K562 (cell line): ENCODE measurements around the gene CST7. TPM values are rescaled to one million over a fixed set of nuclear protein-coding genes. Genes with fewer than 3 reads are reported as not detected.

ENCODE experiments used
- ATAC-seq: fragments of 200-7000 bp; cut with Tn5 transposase; 3 replicates; pipeline ENCODE4 v1.9.1; 2020; ENCODE audit warnings: moderate library complexity
- BruUV-seq: library from RNA; stranded (reverse); fragments of 400-500 nt; replicated peaks from 2 replicates; lab custom pipeline; 2021; lab: Mats Ljungman, UMichigan
- CTCF ChIA-PET: fragments of 300-600 bp; formaldehyde crosslinking; extraction: SDS; loops from one replicate; lab custom pipeline; 2021; ENCODE audit warnings: low intra/inter-chr PET ratio; lab: Yijun Ruan, JAX
- POLR2A ChIA-PET: fragments of 300-600, 350-650 bp; sonication (Branson Sonifier 250); formaldehyde crosslinking; extraction: SDS; loops from one replicate; lab custom pipeline; 2021; ENCODE audit warnings: antibody characterized with exemption, inconsistent platforms; lab: Yijun Ruan, JAX
- DNase-seq, 4 experiments: peaks; one replicate each; pipeline versions ENCODE4 v3.0.0 to v3.0.0-alpha.2; 2011 to 2018; ENCODE audit warnings: low spot score in 3 of 4, mixed read lengths in 3 of 4; ENCODE audit errors: extremely low read depth in 1 of 4
- FAIRE-seq: peaks from 2 replicates; lab custom pipeline; 2011; peaks lifted over from hg19 to GRCh38; lab: Jason Lieb, UNC
- H2AFZ ChIP-seq: 2 replicates; pipeline ENCODE4 v1.6.0; 2011; ENCODE audit warnings: low read depth, low read length, control low read depth, inconsistent platforms
- H3K27ac ChIP-seq: fragments of 200-600 bp; 3 replicates; pipeline ENCODE4 v1.8.0; 2011; ENCODE audit warnings: low read depth, mild to moderate bottlenecking, control low read depth, inconsistent platforms, low read length, moderate library complexity, mixed read lengths; ENCODE audit errors: extremely low read depth
- H3K27me3 ChIP-seq, 2 experiments: fragments of 300-600 bp in 1 of 2; 2 replicates in 1 of 2; 3 replicates in 1 of 2; pipeline versions ENCODE4 v1.6.0 to v1.8.0; 2011; ENCODE audit warnings: inconsistent platforms in 2 of 2, low read length in 2 of 2, mild to moderate bottlenecking in 1 of 2, mixed read lengths in 1 of 2, moderate library complexity in 1 of 2; ENCODE audit not compliant: control insufficient read depth in 2 of 2, insufficient read depth in 2 of 2
- H3K36me3 ChIP-seq: fragments of 300-600 bp; 3 replicates; pipeline ENCODE4 v1.8.0; 2011; ENCODE audit warnings: mild to moderate bottlenecking, low read length, inconsistent platforms; ENCODE audit not compliant: control insufficient read depth, insufficient read depth
- H3K4me1 ChIP-seq, 2 experiments: fragments of 200-600 bp in 1 of 2; replicated peaks in 1 of 2; 2 replicates in 1 of 2; 3 replicates in 1 of 2; pipeline versions ENCODE4 v1.5.1 to v1.8.0; 2011; ENCODE audit warnings: inconsistent platforms in 2 of 2, low read length in 2 of 2, mild to moderate bottlenecking in 1 of 2, mixed read lengths in 1 of 2, moderate library complexity in 1 of 2; ENCODE audit not compliant: control insufficient read depth in 2 of 2, insufficient read depth in 2 of 2
- H3K4me2 ChIP-seq: 2 replicates; pipeline ENCODE4 v1.6.1; 2011; ENCODE audit warnings: low read length, control low read depth, inconsistent platforms, mixed read lengths; ENCODE audit not compliant: insufficient read depth
- H3K4me3 ChIP-seq: fragments of 200-600 bp; sonication (generic), shearing (Covaris generic); 2 replicates; pipeline ENCODE4 v1.5.1; 2016; ENCODE audit warnings: control low read depth, inconsistent platforms
- H3K79me2 ChIP-seq: fragments of 200-600 bp; 3 replicates; pipeline ENCODE4 v1.8.0; 2011; ENCODE audit warnings: low read length, inconsistent platforms; ENCODE audit not compliant: control insufficient read depth, insufficient read depth
- H3K9ac ChIP-seq, 2 experiments: 2 replicates each; pipeline versions ENCODE4 v1.6.0 to v1.6.1; 2011; ENCODE audit warnings: low read depth in 2 of 2, low read length in 2 of 2, control low read depth in 1 of 2, inconsistent platforms in 1 of 2, mild to moderate bottlenecking in 1 of 2, mixed read lengths in 1 of 2; ENCODE audit not compliant: insufficient read depth in 1 of 2
- H3K9me1 ChIP-seq: one replicate; pipeline ENCODE4 v1.6.0; 2011; ENCODE audit warnings: inconsistent platforms, mild to moderate bottlenecking, low read length, moderate library complexity; ENCODE audit not compliant: control insufficient read depth, insufficient read depth
- H3K9me3 ChIP-seq: replicated peaks from 2 replicates; pipeline ENCODE4 v1.5.1; 2011; ENCODE audit warnings: low read depth, low read length, inconsistent platforms; ENCODE audit not compliant: control insufficient read depth, insufficient read depth
- H4K20me1 ChIP-seq: replicated peaks from 2 replicates; pipeline ENCODE4 v1.6.1; 2011; ENCODE audit warnings: low read length, inconsistent platforms, mixed read lengths; ENCODE audit not compliant: control insufficient read depth, insufficient read depth
- HDGF ChIP-seq: fragments of 450-650 bp; IDR thresholded peaks from 2 replicates; pipeline ENCODE4 v1.6.1; 2016
- MTA3 ChIP-seq: fragments of 450-650 bp; formaldehyde crosslinking; IDR thresholded peaks from 2 replicates; pipeline ENCODE4 v1.6.1; 2017; ENCODE audit warnings: mild to moderate bottlenecking, borderline replicate concordance
- POLR2G ChIP-seq: fragments of 200-400 bp; formaldehyde crosslinking; IDR thresholded peaks from 2 replicates; pipeline ENCODE4 v1.6.1; 2017; ENCODE audit warnings: low read depth, mild to moderate bottlenecking, antibody characterized with exemption, low read length, moderate library complexity
- POLR3G ChIP-seq: IDR thresholded peaks from 2 replicates; pipeline ENCODE4 v1.6.1; 2011; ENCODE audit not compliant: insufficient read length, insufficient replicate concordance; ENCODE audit errors: extremely low read depth
- RBM15 ChIP-seq: fragments of 200-400 bp; formaldehyde crosslinking; IDR thresholded peaks from 2 replicates; pipeline ENCODE4 v1.6.1; 2018; ENCODE audit warnings: mild to moderate bottlenecking, low read length, moderate library complexity; ENCODE audit not compliant: insufficient read depth
- TAF1 ChIP-seq: IDR thresholded peaks from 2 replicates; pipeline ENCODE4 v1.6.1; 2011; ENCODE audit warnings: mild to moderate bottlenecking, low read length, moderate library complexity; ENCODE audit not compliant: insufficient read depth, control insufficient read depth, severe bottlenecking; ENCODE audit errors: extremely low read depth
- WGBS: fragments of 100-300 bp; shearing (Covaris generic); methylation state at CpG from one replicate; pipeline ENCODE4 v1.1.6; 2016; ENCODE audit warnings: low coverage, mixed read lengths; ENCODE audit not compliant: insufficient coverage; ENCODE audit errors: missing lambda C conversion rate; 5-methylcytosine and 5-hydroxymethylcytosine counted together
- in situ Hi-C: fragments of 300-500 bp; cut with MboI; formaldehyde crosslinking; loops from 4 replicates; pipeline ENCODE4 v1.15.0; 2018; ENCODE audit warnings: inconsistent platforms, mixed read lengths
- intact Hi-C: fragments of 100-400 bp; cut with micrococcal nuclease; formaldehyde crosslinking; loops from 2 replicates; pipeline ENCODE4 v1.14.2; 2022
- polyA plus RNA-seq, 8 experiments: library from polyadenylated mRNA; depleted of rRNA in 4 of 8; stranded (reverse) in 5 of 8; unstranded in 3 of 8; fragments of >200 nt; fragmentation: Nextera tagmentation in 2 of 8; fragmentation: Illumina TruSeq in 1 of 8; extraction: Ambion mirVana in 2 of 8; extraction: Trizol in 1 of 8; gene quantifications; 2 replicates each; pipeline versions ENCODE4 v1.2.1 to v1.2.3, GENCODE V29; 2011 to 2014; ENCODE audit warnings: inconsistent platforms in 1 of 8, missing spikeins in 1 of 8
- total RNA-seq, 7 experiments: library from RNA; depleted of rRNA in 6 of 7; stranded (reverse); fragments of >200 nt in 6 of 7; fragmentation: Illumina TruSeq in 2 of 7; extraction: Trizol in 2 of 7; gene quantifications; 2 replicates each; pipeline versions ENCODE4 v1.2.1 to v1.2.3, GENCODE V29; 2011 to 2021; ENCODE audit warnings: low replicate concordance in 1 of 7

The CST7 gene
- total and polyA plus RNA-seq, 9 of the 15 experiments (the other 6 are each of a cell fraction or from before 2014, with no cell fraction given), result not detected

GRCh38 chr20:24956001-24956841, 7.2 kb downstream of the CST7 start:
- Histone ChIP-seq H2AFZ (no peak overlapping the region), H3K27ac (no peak overlapping the region), H3K27me3 (no peaks in the 10 kb centered on the region; a peak in 1 of 5 replicates), H3K79me2 (no peaks in the 10 kb centered on the region), H3K4me2 (no peak overlapping the region), H3K9me1 (no peaks in the 10 kb centered on the region), H4K20me1 (no peaks in the 10 kb centered on the region), H3K9ac (no peak overlapping the region), H3K4me1 (no peaks in the 10 kb centered on the region), H3K4me3 (no peak overlapping the region), H3K36me3 (no peaks in the 10 kb centered on the region), H3K9me3 (no peaks in the 10 kb centered on the region)
- in situ Hi-C loops (no loop called here), intact Hi-C loops (no loop called here)
- ChIA-PET CTCF (no interaction called here), POLR2A (no interaction called here)
- no peak for ATAC-seq
- BruUV-seq, result no TSS peak
- TF ChIP-seq RBM15 (no peak), TAF1 (no peak), MTA3 (no peak)
- 87% methylated on average over 15 of the region's 22 CpGs for WGBS
- no peak for DNase-seq
- no peak for FAIRE-seq

DNA sequence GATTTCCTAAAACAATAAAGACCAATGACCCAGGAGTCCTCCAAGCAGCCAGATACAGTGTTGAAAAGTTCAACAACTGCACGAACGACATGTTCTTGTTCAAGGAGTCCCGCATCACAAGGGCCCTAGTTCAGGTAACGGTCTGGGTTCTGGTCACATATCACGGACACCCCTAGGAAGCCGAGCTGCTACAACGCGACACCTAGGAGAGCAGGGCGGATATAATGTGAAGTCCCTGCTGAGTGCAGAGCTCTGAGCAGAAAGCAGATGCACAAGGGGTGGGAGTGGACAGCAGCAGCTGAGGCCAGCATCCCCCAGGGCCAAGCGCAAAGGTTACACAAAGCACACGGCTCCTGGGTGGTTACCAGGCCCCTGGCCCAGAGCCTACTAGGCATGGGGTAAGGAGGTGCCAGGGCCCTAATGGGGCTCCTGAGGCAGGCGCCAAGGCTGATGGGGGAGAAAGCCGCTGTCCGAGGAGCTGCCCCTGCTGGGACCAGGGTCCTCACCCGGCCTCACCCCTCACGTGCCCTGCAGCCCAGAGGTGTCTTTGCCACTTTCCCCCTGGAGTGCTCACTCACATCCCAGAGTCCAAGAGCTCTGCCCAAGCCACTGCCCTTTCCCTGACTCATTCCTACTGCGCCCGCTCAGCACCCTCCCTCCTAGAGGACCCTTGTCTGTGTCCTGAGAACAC, 8.4 kb downstream of the CST7 start:
- no peaks in the 10 kb centered on the region for H3K36me3 ChIP-seq
- H3K4me2 ChIP-seq, result no peak overlapping the region
- no peak for ATAC-seq
- no peaks in the 10 kb centered on the region for H3K27me3 ChIP-seq
- TF ChIP-seq HDGF (no peak), POLR3G (no peak), POLR2G (0 out of 2 replicates have a peak, but pooled peaks have one; percentile 26)
- ChIA-PET CTCF (no interaction called here), POLR2A (interaction anchor here (0.6 to 1.2 kb wide), 2 partner anchors 8 to 457 kb away, joined by 3 read pairs; partner anchors contain the start of gene CST7)
- H3K79me2 ChIP-seq, result no peaks in the 10 kb centered on the region
- H3K9ac ChIP-seq, result no peak overlapping the region
- FAIRE-seq, result no peak
- intact Hi-C loops, result no loop called here
- in situ Hi-C loops, result no loop called here
- H3K27ac ChIP-seq, result no peak overlapping the region
- 92% methylated on average over 14 of the region's 18 CpGs for WGBS
- no peaks in the 10 kb centered on the region for H4K20me1 ChIP-seq
- no peak overlapping the region for H3K4me3 ChIP-seq
- BruUV-seq, result no TSS peak
- H3K9me1 ChIP-seq, result no peaks in the 10 kb centered on the region
- no peaks in the 10 kb centered on the region for H3K4me1 ChIP-seq
- no peak overlapping the region for H2AFZ ChIP-seq
- DNase-seq, result no peak
- no peaks in the 10 kb centered on the region for H3K9me3 ChIP-seq
